Dendritic cell treated with granulocyte-macrophage colony-stimulating factor and Interleukin-4, amounts not matched to agents 40 ng/mL and 50 ng/mL, for 4 days (primary cell): ENCODE results near the gene MPHOSPH8.
A peak's percentile ranks its signal among the peaks of the same experiment; 100 is the strongest.
"Not testable (repeated sequence)": the region's sequence is repeated elsewhere in the genome, so short reads cannot be mapped to it uniquely, and the experiment has no call there.

ENCODE experiments used
- H3K27ac Mint-ChIP-seq: one replicate; pipeline ENCODE4 v1.8.0; 2022; ENCODE audit warnings: mild to moderate bottlenecking, mixed read lengths
- H3K27me3 Mint-ChIP-seq: one replicate; pipeline ENCODE4 v1.8.0; 2022; ENCODE audit warnings: mild to moderate bottlenecking, mixed read lengths
- H3K36me3 Mint-ChIP-seq: one replicate; pipeline ENCODE4 v1.8.0; 2022; ENCODE audit warnings: low read depth, mixed read lengths
- H3K4me1 Mint-ChIP-seq: one replicate; pipeline ENCODE4 v1.8.0; 2022; ENCODE audit warnings: low read depth, mixed read lengths
- H3K4me3 Mint-ChIP-seq: one replicate; pipeline ENCODE4 v1.8.0; 2022; ENCODE audit warnings: mild to moderate bottlenecking, moderate library complexity, mixed read lengths
- H3K9me3 Mint-ChIP-seq: one replicate; pipeline ENCODE4 v1.8.0; 2022; ENCODE audit warnings: mixed read lengths
- intact Hi-C: fragments of 100-400 bp; cut with micrococcal nuclease; formaldehyde crosslinking; loops from one replicate; pipeline ENCODE4 v1.15.0; 2022

Gene MPHOSPH8

DNA sequence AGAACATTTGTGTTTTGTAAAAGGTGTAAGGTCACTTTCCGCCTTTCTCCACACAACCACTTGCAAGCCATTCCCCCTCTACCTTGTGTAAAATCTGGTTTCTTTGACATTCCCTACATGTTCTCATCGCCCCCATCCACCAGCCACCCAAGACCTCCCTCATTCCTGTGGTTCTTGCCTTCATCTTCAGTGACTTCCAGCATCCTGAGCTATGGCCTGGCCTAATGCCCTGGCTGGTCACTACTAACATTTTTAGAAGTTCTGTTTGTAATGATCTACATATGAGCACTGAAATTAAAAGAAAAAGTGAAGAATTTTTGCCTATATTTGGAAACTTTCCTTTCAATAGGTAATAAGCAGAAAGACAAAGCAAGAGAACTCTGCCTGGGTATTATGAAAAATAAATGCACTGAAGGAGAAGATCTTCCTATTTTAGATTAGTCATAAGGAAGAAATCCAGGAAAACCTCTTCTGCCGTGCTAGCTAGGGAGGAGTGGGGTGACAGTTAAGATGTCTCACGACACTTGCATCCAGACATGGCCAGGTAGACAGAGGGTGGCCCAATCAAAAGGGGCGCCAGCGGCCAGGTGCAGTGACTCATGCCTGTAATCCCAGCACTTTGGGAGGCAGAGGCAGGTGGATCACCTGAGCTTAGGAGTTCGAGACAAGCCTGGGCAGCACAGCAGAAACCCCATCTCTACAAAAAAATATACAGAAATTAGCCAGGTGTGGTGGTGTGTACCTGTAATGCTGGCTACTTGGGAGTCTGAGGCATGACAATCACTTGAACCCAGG, 28.1 kb upstream of the MPHOSPH8 start:
- intact Hi-C loops, result no loop called here
- Mint-ChIP-seq H3K27me3 (peaks cover 44% of the 10 kb centered on the region), H3K4me3 (no peak overlapping the region)

DNA sequence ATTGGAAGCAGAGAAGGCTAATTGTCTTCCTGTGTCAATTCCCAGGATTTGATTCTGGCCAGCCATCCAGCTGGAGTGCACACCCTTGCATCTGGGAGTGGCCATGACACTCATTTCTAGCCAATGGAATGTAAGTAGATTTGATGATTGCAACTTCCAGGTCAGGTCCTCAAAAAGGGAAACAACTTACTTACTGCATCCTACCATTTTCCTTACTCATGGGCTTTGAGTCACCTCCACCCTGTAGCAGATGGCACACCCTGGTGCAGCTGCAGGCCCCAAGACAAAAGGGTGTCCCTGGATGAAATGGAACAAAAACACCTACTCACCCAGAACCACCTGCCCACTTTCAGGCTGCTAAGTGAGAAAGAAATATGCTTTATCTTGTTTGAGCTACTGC, 27.3 kb upstream of the MPHOSPH8 start:
- Mint-ChIP-seq H3K27ac (no peak overlapping the region), H3K9me3 (no peaks in the 10 kb centered on the region), H3K4me3 (no peak overlapping the region), H3K27me3 (peaks cover 36% of the 10 kb centered on the region), H3K4me1 (no peaks in the 10 kb centered on the region), H3K36me3 (no peaks in the 10 kb centered on the region)
- intact Hi-C loops, result no loop called here

More for the DNA sequence above, 28.1 kb upstream of the MPHOSPH8 start:
- Mint-ChIP-seq H3K4me1 (no peaks in the 10 kb centered on the region), H3K36me3 (no peaks in the 10 kb centered on the region), H3K9me3 (no peaks in the 10 kb centered on the region), H3K27ac (no peak overlapping the region)

DNA sequence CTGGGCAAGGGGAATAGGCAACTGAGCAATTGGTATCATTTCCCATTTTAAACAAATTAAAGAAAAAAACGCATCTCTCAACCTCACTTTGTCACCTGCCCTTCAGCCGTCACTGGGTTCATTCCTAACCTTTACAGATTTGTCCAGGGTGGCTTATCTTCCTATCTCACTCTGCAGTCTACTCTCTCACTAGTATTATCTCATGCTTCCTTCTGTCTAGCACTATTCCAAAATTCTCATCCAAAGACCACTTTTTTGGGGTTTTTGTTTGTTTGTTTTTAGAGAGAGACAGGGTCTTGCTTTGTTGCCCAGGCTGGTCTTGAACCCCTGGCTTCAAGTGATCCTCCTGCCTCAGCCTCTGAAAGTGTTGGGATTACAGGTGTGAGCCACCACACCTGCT, 26.7 kb upstream of the MPHOSPH8 start:
- no peaks in the 10 kb centered on the region for H3K9me3 Mint-ChIP-seq
- H3K27ac Mint-ChIP-seq, result no peak overlapping the region
- no peaks in the 10 kb centered on the region for H3K36me3 Mint-ChIP-seq
- no peak overlapping the region for H3K4me3 Mint-ChIP-seq
- intact Hi-C loops, result no loop called here
- no peaks in the 10 kb centered on the region for H3K4me1 Mint-ChIP-seq
- peaks cover 31% of the 10 kb centered on the region for H3K27me3 Mint-ChIP-seq

DNA sequence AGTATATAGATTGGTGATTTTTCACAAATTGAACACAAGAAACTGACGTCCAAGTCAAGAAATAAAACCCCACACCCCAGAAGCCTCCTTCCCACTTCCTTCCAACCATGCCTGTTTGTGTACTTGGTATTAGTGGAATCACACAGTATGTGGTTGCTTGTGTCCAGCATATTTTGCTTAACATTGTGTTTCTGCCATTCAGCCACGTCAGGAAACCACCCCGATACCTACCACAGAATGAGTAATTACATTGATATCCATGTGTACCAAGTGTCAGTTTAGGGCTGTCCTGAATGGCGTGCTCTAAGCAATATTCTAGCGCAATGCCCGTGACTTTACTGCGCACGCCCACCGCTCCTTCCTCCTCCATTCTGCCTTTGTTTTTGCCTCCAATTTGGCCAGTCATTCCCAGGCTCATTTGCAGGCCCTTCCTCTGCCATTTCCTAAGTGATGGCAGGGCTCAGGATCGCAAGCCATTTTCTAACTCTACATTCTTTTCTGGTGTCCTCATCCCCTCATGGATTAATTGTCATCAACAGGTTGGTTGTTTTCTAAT, 25.9 kb upstream of the MPHOSPH8 start:
- no peak overlapping the region for H3K27ac Mint-ChIP-seq
- H3K9me3 Mint-ChIP-seq, result no peaks in the 10 kb centered on the region
- peaks cover 25% of the 10 kb centered on the region for H3K27me3 Mint-ChIP-seq
- intact Hi-C loops, result no loop called here
- H3K4me3 Mint-ChIP-seq, result no peak overlapping the region
- H3K4me1 Mint-ChIP-seq, result no peaks in the 10 kb centered on the region
- no peaks in the 10 kb centered on the region for H3K36me3 Mint-ChIP-seq

DNA sequence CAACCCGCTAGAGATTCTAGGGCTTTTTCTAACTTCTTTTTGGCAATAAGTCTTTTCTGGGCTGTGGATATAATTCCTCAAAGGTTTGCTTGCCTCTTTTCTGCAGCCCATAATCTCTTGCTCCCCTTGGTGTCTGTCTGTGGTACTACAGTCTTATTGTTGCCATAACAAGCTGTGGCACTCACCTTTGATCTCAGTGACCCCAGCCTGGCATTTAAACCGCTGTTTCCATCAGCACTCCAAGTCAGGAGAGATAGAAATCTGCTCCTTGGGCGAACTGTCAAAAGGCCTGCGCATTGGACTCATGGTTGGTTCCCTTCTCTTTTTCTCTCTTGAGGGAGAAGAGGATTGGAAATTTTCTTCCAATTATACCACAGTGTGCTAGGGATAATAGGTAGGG, 14.5 kb upstream of the MPHOSPH8 start:
- Mint-ChIP-seq H3K9me3 (peaks cover 12% of the 10 kb centered on the region), H3K36me3 (no peaks in the 10 kb centered on the region), H3K4me1 (no peaks in the 10 kb centered on the region), H3K4me3 (no peak overlapping the region), H3K27ac (no peak overlapping the region), H3K27me3 (peaks cover 1% of the 10 kb centered on the region)
- intact Hi-C loops, result no loop called here

DNA sequence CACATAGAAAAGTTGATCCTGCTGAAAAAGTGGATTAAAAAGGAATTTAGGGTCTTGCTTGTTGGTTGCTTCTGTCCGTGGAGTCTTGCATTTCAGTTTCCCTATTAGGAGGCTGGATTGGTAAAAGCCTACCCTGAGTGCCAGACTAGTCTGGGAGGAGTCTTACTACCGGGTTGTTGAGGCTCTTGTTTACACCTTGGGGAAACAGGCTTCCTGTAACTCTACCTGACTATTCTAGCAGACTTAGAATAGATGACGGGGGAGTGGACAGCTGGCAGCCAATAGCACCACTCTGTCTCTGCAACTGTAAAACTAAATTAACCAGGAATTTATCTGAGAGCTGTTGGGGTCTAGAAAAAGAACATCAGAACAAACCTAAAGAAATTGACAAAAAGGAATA, 11.3 kb upstream of the MPHOSPH8 start:
- intact Hi-C loops, result no loop called here
- H3K36me3 Mint-ChIP-seq, result no peaks in the 10 kb centered on the region
- no peak overlapping the region for H3K4me3 Mint-ChIP-seq
- H3K27ac Mint-ChIP-seq, result no peak overlapping the region
- H3K27me3 Mint-ChIP-seq, result peaks cover 6% of the 10 kb centered on the region
- peaks cover 12% of the 10 kb centered on the region for H3K9me3 Mint-ChIP-seq
- peaks cover under 1% of the 10 kb centered on the region for H3K4me1 Mint-ChIP-seq

DNA sequence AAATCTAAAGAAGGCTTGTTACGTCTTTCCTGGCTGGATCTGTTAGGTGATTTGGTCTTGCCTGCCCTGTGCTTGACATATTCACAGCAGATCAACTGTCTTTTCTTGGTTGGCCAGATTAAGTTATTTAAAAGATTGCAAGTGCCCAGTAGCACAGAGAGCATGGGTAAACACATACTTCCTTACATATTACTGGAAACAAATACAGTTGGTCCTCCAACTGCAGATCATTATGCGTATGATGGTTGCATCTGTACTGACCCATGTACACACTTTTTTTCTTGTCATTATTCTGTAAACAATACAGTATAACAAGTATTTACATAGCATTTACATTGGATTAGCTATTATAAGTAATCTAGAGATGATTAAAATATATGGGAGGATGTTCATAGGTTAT, 9.2 kb upstream of the MPHOSPH8 start:
- intact Hi-C loops, result no loop called here
- Mint-ChIP-seq H3K4me1 (peaks cover 6% of the 10 kb centered on the region), H3K27ac (no peak overlapping the region), H3K36me3 (no peaks in the 10 kb centered on the region), H3K4me3 (no peak overlapping the region), H3K9me3 (no peaks in the 10 kb centered on the region), H3K27me3 (peaks cover 11% of the 10 kb centered on the region)

DNA sequence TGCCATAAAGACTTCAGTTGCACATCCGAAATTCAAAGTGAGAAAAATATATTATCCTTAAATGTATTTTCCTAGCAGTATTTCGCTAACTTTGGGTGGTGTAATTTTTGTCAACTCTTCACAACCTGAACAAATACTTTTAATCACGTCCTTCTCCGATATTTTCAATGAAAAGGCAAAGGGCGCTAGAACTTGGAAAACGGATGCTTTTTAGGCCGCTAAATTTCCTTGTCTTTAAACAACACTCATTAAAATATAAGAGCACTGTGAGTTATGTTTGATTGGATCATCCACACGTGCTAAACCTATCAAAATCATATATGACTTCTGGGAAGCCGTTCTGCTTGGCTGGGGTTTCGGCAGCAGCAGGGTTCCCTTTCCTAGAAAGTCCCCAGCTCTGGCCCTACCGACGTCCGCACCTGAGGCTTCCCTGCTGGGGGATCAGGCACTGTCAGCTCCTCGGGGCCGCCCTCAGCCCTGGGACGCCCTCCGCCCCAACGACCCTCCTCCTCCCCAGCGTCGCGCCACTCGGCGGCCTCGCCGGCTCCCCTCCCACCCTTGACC, 462 bp upstream of the MPHOSPH8 start:
- peak overlapping the region; percentile 99 for H3K4me3 Mint-ChIP-seq
- H3K4me1 Mint-ChIP-seq, result peaks cover 18% of the 10 kb centered on the region
- peaks cover 20% of the 10 kb centered on the region for H3K36me3 Mint-ChIP-seq

DNA sequence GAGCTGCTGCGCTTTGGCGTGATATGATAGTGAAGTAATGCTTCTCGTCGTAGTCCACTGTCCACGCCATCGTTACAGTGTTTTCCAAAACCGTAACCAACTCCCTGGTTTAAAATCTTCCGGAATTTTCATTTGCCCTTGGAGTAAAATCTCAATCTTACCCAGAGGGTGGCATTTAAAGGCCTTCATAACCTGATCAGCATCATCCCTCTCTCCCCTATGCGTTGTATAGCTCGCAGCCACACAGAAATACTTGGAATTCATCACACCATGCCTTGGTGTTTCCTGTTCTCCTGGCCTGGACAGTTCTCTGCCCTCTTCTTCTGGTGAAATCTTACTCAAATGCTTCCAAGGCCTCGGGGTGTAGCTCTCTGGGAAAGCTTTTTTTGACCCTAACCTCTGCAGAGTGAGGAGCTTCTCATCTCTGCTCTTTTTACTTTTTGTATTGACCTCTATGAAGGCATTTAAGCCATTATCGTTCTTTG, 839 bp downstream of the MPHOSPH8 start:
- Mint-ChIP-seq H3K4me1 (peaks cover 28% of the 10 kb centered on the region), H3K36me3 (peaks cover 30% of the 10 kb centered on the region), H3K27ac (peak overlapping the region; percentile 92), H3K4me3 (peak overlapping the region; percentile 99), H3K27me3 (peaks cover 2% of the 10 kb centered on the region), H3K9me3 (peaks cover 20% of the 10 kb centered on the region)
- intact Hi-C loops, result loop anchor here (5.0 kb wide), 1 partner anchor 228 kb away; the partner anchor contains the start of gene ZMYM5

More for the DNA sequence above, 462 bp upstream of the MPHOSPH8 start:
- H3K27ac Mint-ChIP-seq, result peak overlapping the region; percentile 92
- peaks cover 20% of the 10 kb centered on the region for H3K9me3 Mint-ChIP-seq
- peaks cover 4% of the 10 kb centered on the region for H3K27me3 Mint-ChIP-seq
- intact Hi-C loops, result loop anchor here (5.0 kb wide), 1 partner anchor 229 kb away; the partner anchor contains the start of gene ZMYM5

DNA sequence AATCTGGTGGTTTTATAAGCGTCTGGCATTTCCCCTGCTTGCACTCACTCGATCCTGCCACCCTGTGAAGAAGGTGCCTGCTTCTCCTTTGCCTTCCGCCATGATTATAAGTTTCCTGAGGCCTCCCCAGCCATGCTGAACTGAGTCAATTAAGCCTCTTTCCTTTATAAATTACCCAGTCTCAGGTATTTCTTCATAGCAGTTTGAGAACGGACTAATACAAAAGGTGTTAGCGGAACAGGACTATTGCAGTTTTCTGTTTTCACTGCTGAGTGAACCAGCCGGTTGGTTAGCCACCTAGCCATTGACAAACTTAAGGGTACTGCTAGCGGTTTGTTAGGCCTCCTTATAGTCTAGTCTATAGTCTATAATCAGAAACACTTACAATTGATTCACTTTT, 2.5 kb downstream of the MPHOSPH8 start:
- intact Hi-C loops, result not testable (repeated sequence)

DNA sequence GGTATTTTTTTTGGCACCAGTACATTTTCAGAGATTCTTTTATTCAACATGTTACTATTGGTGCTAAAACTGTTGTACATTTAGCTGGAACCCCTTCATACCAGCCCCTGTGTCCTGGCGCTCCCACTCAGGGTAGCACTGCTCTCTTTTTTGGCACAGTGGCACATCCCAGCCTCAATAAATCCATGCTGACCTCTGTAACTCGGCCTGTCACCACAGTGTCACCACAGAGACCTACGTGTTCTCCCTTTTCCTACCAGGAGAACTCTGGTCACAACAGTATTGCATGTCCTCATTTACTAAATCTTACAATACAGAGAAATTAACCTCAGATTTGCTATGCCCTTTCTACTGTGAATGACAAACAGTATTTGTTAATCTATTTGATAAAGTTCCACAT, 10.2 kb downstream of the MPHOSPH8 start:
- Mint-ChIP-seq H3K27ac (no peak overlapping the region), H3K4me3 (no peak overlapping the region), H3K27me3 (no peaks in the 10 kb centered on the region), H3K9me3 (no peaks in the 10 kb centered on the region), H3K4me1 (peaks cover 7% of the 10 kb centered on the region), H3K36me3 (peaks cover 75% of the 10 kb centered on the region)
- intact Hi-C loops, result no loop called here

More for the DNA sequence above, 2.5 kb downstream of the MPHOSPH8 start:
- not testable (repeated sequence) for H3K27me3 Mint-ChIP-seq, H3K9me3 Mint-ChIP-seq, H3K27ac Mint-ChIP-seq
- Mint-ChIP-seq H3K4me3 (peak overlapping the region; percentile 24), H3K4me1 (peaks cover 29% of the 10 kb centered on the region), H3K36me3 (peaks cover 30% of the 10 kb centered on the region)

DNA sequence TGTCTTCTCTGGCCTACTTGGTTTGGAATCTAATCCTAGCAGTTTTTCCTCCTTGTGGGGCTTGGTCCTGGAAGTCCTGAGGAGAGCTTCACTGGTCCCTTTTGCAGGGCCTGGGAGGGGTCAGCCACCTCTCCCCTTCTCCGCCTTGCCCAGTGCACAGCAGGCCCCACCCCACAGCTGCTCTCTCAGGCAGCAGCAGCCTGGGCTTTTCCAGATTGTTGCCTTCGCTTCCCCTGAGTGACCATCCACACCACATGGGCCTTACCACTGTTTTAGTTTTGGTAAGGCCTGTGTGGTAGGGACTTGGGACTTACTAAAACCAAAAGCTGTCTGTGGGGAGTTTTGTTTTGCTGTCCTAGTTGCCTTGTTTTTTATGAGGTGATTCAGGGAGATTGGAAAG, 11.5 kb downstream of the MPHOSPH8 start:
- Mint-ChIP-seq H3K4me1 (no peaks in the 10 kb centered on the region), H3K9me3 (no peaks in the 10 kb centered on the region), H3K4me3 (no peak overlapping the region), H3K36me3 (peaks cover 81% of the 10 kb centered on the region), H3K27me3 (no peaks in the 10 kb centered on the region), H3K27ac (no peak overlapping the region)
- intact Hi-C loops, result no loop called here

DNA sequence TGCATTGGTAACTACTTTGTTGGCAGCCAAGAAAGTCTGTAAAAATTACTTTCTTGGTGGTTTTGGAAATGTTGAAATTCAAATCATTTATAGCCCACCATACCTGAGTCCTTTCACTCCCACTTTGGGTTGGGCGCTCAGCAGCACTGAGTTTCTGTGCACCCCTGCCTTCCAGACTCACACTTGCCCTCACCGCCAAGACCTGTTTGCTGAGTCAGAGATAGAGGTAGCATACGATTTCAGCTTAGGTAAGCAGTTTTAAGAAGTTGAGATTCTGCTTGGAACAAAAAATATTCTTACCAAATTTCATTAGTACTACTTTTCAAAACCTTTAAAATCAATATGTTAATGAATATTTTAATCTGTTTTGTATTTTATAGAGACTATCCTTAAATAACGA, 12.6 kb downstream of the MPHOSPH8 start:
- Mint-ChIP-seq H3K36me3 (peaks cover 90% of the 10 kb centered on the region), H3K27me3 (no peaks in the 10 kb centered on the region), H3K9me3 (no peaks in the 10 kb centered on the region), H3K27ac (no peak overlapping the region), H3K4me1 (no peaks in the 10 kb centered on the region), H3K4me3 (no peak overlapping the region)
- intact Hi-C loops, result no loop called here

DNA sequence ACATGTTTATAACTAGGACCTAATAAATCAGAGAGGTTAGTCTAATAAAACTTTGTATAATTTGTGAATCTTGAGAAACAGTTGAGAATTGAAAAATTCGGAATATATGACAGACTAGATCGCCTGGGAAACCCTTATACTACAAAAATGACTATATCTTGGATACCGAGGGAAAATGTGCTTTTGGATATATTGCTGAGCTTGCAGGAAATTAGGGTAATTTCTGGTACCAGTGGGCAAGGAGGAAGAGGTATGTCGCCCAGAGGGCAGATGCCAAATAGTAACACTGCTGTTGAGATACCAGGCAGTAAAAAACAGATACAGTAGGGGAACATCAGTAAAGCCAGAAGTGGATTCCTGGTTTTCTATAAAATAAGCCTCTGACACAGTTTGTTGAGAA, 17.3 kb downstream of the MPHOSPH8 start:
- no peaks in the 10 kb centered on the region for H3K27me3 Mint-ChIP-seq
- no peak overlapping the region for H3K27ac Mint-ChIP-seq
- H3K9me3 Mint-ChIP-seq, result no peaks in the 10 kb centered on the region
- H3K36me3 Mint-ChIP-seq, result peaks cover 93% of the 10 kb centered on the region
- intact Hi-C loops, result no loop called here
- H3K4me1 Mint-ChIP-seq, result no peaks in the 10 kb centered on the region
- no peak overlapping the region for H3K4me3 Mint-ChIP-seq
